Stimulated activated CD8-positive, alpha-beta memory T cell treated with anti-CD3 and anti-CD28 coated beads, Interleukin-7, amount 100 ng/mL, for 4 hours (primary cell): ENCODE data around the gene TMED5.
"Not testable (repeated sequence)": the region's sequence is repeated elsewhere in the genome, so short reads cannot be mapped to it uniquely, and the experiment has no call there.

Experiments
- DNase-seq, 2 donors: peaks; one replicate each; pipeline ENCODE4 v3.0.0-alpha.2; 2020; ENCODE audit warnings: low read depth in 2 of 2

The TMED5 gene

GRCh38 chr1:93179886-93180722, at the start of gene TMED5:
Gene TMED5, minus strand, starts transcription at chr1:93180413. Its CDS starts 171 bp downstream, at chr1:93180242.
- DNase-seq: peak; percentile 93 to 95

GRCh38 chr1:93223023-93223675, 42.9 kb upstream of the TMED5 start:
- DNase-seq: no peak

DNA sequence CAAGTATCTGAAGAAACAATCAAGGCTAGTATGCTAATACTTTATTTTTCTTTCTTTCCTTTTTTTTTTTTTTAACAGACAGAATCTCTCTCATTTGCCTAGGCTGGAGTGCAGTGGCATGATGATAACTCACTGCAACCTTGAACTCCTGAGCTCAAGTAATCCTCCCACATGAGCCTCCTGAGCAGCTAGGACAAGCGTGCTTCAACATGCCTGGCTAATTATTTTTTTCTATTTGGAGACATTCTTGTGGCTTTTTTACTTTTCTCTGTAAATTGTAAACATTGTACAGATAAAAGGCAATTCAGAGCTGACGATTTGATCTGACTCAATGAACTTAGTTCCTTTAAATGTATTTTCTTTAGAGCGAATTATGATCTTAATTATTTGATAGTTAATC, 41.7 kb upstream of the TMED5 start:
- no peak for DNase-seq

- not testable (repeated sequence) for DNase-seq
These were observed 40.5 kb upstream of the TMED5 start for GRCh38 chr1:93220716-93221115.

DNA sequence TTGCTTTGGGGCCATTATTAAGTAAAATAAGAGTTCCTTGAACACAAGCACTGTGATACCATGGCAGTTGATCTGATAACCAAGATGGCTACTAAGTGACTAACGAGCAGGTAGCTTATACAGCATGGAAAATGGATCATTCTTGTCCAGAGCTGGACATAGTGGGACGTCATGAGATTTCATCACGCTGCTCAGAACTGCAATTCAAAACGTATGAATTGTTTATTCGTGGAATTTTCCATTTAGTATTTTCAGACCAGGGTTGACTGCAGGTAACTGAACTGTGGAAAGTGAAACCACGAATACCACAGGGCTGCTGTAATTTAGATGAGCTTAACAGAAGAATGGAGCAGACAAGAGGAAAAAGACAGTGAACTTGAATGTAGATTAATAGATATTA, 39.2 kb upstream of the TMED5 start:
- DNase-seq: peak in 1 of 2 donors; percentile 12

- DNase-seq: no peak
These were observed 35.1 kb upstream of the TMED5 start for GRCh38 chr1:93215322-93215721.

GRCh38 chr1:93207211-93207610, 27.0 kb upstream of the TMED5 start:
- no peak for DNase-seq

- DNase-seq: no peak
These were observed 26.3 kb upstream of the TMED5 start for GRCh38 chr1:93206567-93206954.

DNA sequence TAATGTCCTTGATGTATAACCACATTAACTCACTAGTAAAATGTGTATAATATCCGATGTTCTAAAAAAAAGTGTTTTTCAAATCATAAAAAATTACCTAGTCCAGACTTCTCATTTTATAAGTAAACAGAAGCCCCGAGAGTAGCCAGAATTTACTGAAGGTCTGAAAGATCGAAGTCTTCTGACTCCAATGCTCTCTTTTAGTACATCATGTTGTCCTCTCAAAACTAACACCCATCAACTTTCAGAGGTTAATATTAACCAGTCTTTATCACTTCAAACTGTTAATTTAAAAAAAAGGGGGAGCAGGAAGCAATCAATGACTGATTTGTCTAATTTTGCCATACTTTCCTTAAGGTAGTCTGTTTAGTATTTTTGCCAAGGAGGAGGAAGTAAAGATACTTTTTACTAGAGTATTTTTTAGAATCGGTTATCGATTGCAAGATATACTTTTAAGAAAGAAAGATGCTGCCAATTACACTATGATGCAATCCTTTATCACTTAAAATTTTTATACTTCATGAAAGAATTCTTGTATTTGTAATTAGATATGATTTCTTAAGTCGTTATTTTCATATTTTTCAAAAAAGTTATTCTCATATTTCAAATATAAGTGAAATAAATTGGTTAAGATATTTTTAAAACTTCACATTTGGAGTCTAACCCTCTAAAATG, 25.8 kb upstream of the TMED5 start:
- DNase-seq: no peak

DNA sequence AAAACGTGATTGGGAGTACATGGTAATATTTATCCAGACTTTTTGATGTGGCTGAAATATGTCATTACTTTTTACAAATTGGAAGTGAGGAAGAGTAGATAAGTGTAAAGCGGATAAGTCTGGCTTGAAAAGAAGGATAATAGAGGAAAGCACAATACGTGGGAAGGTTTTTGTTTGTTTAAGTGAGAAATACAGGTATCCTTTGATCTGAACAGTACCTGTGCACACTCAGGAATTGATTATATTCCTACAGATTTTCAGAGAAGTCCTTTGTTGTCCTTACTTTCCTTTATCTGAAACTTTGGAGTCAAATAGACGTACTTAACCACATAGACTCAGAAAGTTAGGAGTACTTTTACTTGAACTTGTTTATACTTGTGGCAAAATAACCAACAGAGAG, 20.5 kb upstream of the TMED5 start:
- DNase-seq: no peak

- DNase-seq: no peak
These were observed 19.9 kb upstream of the TMED5 start for GRCh38 chr1:93200086-93200620.

GRCh38 chr1:93199150-93199549, 18.9 kb upstream of the TMED5 start:
- DNase-seq: no peak

GRCh38 chr1:93196591-93196990, 16.4 kb upstream of the TMED5 start:
- no peak for DNase-seq

DNA sequence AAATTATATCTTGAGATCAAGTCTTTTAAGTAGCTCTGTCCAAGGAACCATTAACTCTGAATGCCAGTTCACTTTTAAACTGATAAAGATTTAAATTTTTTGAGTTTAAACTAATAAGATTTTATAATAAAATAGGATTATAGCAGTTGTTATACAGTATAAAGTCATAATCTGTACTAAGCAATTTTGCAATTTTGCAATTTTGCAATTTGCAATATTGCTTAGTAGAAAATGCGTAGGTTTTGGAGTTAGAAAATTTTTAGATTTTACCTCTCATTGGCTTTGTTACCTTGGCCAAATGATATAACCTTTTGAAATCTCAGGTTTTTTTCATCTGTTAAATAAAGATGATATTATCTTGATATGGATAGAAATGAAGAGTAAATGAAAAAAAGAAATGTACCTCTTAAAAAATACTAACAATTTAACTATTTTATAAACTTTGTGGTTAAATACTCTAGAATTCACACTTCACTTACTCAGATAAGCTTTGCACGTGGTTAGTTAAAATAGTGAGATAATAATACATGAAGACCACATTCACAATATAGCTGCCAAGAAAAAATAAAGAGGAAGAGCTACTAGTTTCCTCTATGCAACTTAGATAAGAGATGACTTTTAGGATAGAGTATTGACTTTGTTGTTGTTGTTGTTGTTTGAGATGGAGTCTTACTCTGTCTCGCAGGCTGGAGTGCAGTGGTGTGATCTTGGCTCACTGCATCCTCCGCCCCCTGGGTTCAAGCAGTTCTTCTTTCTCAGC, 14.2 kb upstream of the TMED5 start:
- DNase-seq: no peak

DNA sequence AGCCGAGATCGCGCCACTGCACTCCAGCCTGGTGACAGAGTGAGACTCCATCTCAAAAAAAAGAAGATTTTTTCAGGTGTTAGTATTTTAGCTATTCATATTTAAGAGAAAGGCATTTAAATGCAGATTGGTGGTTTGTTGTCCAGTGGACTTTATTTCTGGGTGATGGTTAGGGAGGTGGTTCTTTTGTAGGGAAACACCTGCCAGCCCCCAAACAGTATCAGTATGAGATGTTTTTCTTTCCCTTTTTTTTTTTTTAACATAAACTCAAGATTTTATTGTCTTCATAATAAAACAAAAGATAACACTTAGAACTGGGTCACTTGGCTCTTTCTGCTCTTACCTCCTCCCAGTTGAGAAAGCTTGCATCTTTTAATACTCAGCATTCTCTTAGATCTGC, 10.2 kb upstream of the TMED5 start:
- DNase-seq: no peak

DNA sequence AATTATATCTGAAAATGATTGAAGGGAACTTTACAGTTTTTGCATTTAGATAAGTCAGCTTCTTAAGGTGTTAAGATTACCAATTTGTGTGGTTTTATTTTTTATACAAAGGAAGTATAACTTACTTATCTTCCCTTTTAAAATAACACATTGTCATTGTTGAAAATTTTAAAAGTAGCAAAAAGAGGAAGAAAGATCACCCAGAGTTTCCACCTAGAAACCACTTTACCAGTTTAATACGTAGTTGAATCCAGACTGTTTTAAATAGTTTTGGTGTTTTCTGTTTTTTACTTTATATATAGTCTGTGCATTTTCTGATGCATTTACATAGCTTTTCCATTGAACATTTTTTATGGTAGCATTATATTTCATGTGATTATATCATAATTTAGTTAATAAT, 6.5 kb upstream of the TMED5 start:
- no peak for DNase-seq

DNA sequence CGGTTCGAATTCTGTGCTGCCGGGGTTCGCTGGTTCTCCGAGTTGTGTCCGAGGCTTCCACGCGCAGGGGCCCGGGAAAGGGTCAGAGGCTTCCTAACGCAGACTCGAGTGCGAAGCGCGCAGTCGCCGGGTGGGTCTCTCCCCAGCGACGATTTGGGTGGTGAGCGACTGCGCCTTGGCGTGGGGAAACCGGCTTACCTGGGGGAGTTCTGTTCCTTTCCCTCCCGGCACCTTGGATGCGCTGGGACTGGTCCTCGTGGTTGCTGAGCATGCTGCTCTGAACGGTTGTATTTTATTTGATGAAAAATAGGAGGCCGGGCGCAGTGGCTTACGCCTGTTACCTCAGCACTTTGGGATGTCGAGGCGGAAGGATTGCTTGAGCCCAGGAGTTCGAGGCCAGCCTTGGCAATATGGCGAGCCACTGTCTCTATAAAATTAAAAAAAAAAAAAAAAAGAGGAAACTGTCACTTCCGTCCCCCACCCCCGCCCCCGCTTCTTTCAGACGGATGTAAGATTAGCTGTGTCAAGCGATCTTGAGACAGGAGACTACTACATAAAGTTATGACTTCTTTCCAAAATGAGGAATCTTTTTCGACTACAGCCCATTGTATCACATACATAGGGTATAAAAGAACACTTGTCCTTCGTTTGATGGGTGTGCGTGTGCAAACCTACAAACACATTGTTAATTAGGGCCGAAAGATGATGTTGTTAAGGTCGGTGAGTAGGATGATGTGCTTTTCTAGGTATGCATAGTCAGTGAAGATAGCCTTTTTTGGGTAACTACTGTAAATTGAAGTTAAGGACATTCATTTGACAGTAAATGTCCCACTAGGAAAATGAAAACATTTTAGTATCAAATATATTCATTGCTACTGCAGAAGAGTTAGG, 755 bp upstream of the TMED5 start, which contains the start of gene CCDC18:
Gene CCDC18 (plus strand): TSS at position 2 of the 891 bp plus-strand sequence. CDS start 2,638 bp downstream, outside the sequence.
- peak; percentile 33 to 42 for DNase-seq

GRCh38 chr1:93178418-93178817, 1.8 kb downstream of the TMED5 start:
- no peak for DNase-seq

DNA sequence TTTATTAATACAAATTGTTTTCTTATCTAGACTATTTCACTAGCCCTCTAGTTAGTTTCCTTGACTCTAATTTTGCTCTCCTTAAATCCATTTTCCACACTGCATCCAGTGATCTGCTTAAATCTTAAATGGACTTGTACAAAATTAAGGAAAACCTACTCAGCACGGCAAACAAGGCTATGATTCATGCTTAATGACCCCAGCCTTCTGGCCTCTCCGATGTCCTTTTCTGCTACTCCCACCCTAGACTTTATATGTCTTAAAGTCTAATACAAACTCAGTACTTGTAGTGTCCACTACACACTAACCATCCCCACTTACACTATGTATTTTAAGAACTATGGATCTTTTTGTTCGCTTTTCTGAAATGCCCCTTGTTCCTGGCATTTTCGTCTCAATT, 2.2 kb downstream of the TMED5 start:
- no peak for DNase-seq

GRCh38 chr1:93174638-93175037, 5.6 kb downstream of the TMED5 start:
- not testable (repeated sequence) for DNase-seq

DNA sequence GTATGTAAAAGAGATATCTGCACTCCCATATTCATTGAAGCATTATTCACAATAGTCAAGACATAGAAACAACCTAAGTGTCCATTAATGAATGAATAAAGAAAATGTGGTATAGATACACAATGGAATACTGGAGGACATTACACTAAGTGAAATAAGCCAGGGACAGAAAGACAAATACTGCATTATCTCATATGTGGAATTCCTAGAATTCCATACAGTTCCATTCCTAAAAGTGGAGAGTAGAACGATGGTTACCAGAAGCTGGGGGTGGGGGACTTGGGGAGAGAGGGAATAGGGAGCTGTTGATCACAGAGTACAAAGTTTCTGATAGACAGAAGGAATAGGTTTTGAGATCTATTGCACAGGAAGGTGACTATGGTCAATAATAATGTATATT, 7.4 kb downstream of the TMED5 start:
- no peak for DNase-seq
